LNCaP clone FGC (cell line): ENCODE measurements around the gene CCDC92B.

Source experiments
- DNase-seq: peaks from one replicate; pipeline ENCODE4 v3.0.0-alpha.2; 2011; ENCODE audit warnings: low read depth
- H3K4me3 ChIP-seq: 2 replicates; pipeline ENCODE4 v1.5.1; 2011; ENCODE audit warnings: mild to moderate bottlenecking, low read depth, low read length, control low read depth
- CTCF ChIP-seq: IDR thresholded peaks from 2 replicates; pipeline ENCODE4 v1.5.1; 2012; ENCODE audit warnings: mild to moderate bottlenecking; ENCODE audit not compliant: control insufficient read depth, insufficient read depth; ENCODE audit errors: extremely low read depth

The CCDC92B gene

GRCh38 chr17:2691965-2692780 lies 57.3 kb downstream of the CCDC92B start:
- no peak for DNase-seq
- H3K4me3 ChIP-seq, result no peak overlapping the region
- no peak for TF ChIP-seq CTCF

- no peak for TF ChIP-seq CTCF
- DNase-seq, result no peak
- H3K4me3 ChIP-seq, result no peak overlapping the region
Measured at GRCh38 chr17:2691069-2691871, 58.2 kb downstream of the CCDC92B start.

GRCh38 chr17:2690165-2691068 lies 59.0 kb downstream of the CCDC92B start:
- TF ChIP-seq CTCF, result no peak
- no peak for DNase-seq
- H3K4me3 ChIP-seq, result no peak overlapping the region

GRCh38 chr17:2689411-2690164 lies 59.9 kb downstream of the CCDC92B start:
- H3K4me3 ChIP-seq, result no peak overlapping the region
- TF ChIP-seq CTCF, result no peak
- DNase-seq, result no peak

GRCh38 chr17:2688351-2689342 lies 60.8 kb downstream of the CCDC92B start:
- DNase-seq, result no peak
- no peak overlapping the region for H3K4me3 ChIP-seq
- no peak for TF ChIP-seq CTCF
